ENCODE measurements around the gene GOLGA6L2. TPM values are rescaled to one million over a fixed set of nuclear protein-coding genes. Genes with fewer than 3 reads are reported as not detected.
"Not testable (repeated sequence)": the region's sequence is repeated elsewhere in the genome, so short reads cannot be mapped to it uniquely, and the experiment has no call there.

The GOLGA6L2 gene
- total RNA-seq, 4 donors from 2014 or later, result not detected

DNA sequence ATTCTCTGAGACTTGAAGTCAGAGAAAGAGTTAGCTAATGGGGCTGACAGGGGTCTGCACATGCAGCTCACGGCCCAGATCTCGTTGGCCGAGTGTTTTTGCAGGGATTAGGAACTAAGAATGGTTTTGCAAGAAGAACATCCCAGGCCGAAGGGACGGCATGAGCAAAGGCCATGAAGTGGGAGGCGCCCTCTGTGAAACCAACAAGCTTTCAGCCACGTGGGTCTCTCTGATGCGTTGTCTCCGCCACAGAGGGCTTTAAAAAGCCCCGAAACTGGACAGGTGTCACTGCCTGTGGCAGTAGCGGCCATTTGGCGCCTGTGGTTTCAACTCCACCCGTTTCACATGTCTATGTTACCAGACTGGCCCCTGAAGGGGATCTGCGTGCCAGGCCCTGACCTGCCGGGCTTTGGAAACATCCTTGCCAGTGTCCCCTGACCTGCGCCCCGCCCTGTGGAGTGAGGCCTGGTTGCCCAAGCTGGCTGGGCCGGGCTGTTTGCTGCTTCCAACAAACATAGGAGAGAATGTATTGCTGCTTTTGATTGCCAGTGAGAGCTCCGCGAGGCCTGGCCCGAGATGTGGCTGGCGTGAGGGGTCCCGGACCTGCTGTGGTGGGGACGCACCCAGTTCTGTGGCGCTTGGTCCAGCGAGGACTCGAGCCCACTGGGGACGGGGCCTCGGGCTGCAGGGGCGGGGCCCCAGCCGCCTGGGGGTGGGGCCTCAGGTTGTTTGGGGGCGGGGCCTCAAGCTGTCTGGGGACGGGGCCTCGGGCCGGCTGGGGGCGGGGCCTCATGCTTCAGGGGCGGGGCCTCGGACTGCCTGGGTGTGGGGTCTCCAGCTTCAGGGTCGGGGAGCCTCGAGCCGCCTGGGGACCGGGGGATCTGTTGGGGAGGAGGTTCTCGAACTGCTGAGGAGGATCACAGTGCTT lies 30.4 kb downstream of the GOLGA6L2 start:
- Histone ChIP-seq H3K27me3 (no peaks in the 10 kb centered on the region), H3K27ac (no peak overlapping the region), H3K36me3 (no peaks in the 10 kb centered on the region), H3K4me3 (no peak overlapping the region), H3K9me3 (no peaks in the 10 kb centered on the region), H3K4me1 (no peaks in the 10 kb centered on the region)
- TF ChIP-seq POLR2A (IDR thresholded peaks at IDR 0.05) (no peak), CTCF (IDR thresholded peaks at IDR 0.05 in 4 of 5, conservative IDR thresholded peaks at IDR 0.05 in 1 of 5) (no peak)
- DNase-seq (no peak), ATAC-seq (peak in 1 of 2 donors; percentile 75)
- intact Hi-C loops (cut with DNase I; ENCODE audit: low total_unique reads) (no loop called here), in situ Hi-C loops (cut with MboI; ENCODE audit: low sequenced_read_pairs in 4 of 4) (no loop called here)

- intact Hi-C loops (cut with DNase I; ENCODE audit: low total_unique reads); H3K4me3 ChIP-seq; ATAC-seq; in situ Hi-C loops (cut with MboI; ENCODE audit: low sequenced_read_pairs in 4 of 4); H3K36me3 ChIP-seq; H3K27me3 ChIP-seq; H3K4me1 ChIP-seq; DNase-seq; H3K9me3 ChIP-seq; H3K27ac ChIP-seq: not testable (repeated sequence)
Observed at GRCh38 chr15:23415866-23416265, 31.2 kb downstream of the GOLGA6L2 start.

GRCh38 chr15:23415321-23415865 lies 31.6 kb downstream of the GOLGA6L2 start:
- Histone ChIP-seq H3K4me3 (no peak overlapping the region), H3K9me3 (no peaks in the 10 kb centered on the region), H3K4me1 (no peaks in the 10 kb centered on the region), H3K27me3 (no peaks in the 10 kb centered on the region), H3K27ac (no peak overlapping the region), H3K36me3 (no peaks in the 10 kb centered on the region)
- in situ Hi-C loops (cut with MboI; ENCODE audit: low sequenced_read_pairs in 4 of 4), result no loop called here
- ATAC-seq, result no peak
- TF ChIP-seq POLR2A (IDR thresholded peaks at IDR 0.05), result no peak
- no peak for TF ChIP-seq CTCF (IDR thresholded peaks at IDR 0.05 in 4 of 5, conservative IDR thresholded peaks at IDR 0.05 in 1 of 5)
- intact Hi-C loops (cut with DNase I; ENCODE audit: low total_unique reads), result no loop called here
- DNase-seq, result no peak

DNA sequence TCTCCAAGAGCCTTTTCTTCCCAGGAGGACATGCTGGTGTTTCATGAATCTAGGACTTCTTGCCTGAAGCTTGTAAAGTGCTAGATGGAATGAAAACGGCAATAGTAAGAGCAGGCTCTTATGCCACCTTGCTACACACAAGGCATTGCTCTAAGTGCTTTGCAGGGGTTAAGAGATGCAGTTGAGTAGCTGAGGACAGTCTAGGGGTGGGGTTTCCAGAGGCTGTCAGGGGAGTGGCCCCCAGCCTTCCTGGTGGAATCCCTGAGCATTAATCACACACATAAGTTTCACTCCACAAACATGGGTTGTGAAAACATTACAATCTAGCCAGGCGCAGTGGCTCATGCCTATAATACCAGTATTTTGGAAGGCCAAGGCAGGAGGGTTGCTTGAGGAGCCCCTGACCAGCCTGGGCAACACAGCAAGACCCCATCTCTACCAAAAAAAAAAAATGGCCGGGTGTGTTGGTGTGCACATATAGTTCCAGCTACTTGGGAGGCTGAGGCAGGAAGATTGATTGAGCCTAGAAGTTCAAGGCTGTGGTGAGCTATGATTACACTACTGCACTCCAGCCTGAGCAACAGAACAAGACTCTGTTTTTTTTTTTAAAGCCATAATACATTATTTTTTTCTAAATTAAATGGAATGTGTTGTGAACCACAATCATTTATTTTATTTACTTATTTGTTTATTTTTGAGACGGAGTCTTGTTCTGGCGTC lies 34.0 kb downstream of the GOLGA6L2 start:
- in situ Hi-C loops (cut with MboI; ENCODE audit: low sequenced_read_pairs in 4 of 4), result not testable (repeated sequence)

GRCh38 chr15:23411841-23412240 lies 35.2 kb downstream of the GOLGA6L2 start:
- DNase-seq (no peak), ATAC-seq (no peak)
- Histone ChIP-seq H3K27me3 (no peaks in the 10 kb centered on the region), H3K27ac (no peak overlapping the region), H3K4me3 (no peak overlapping the region), H3K4me1 (no peaks in the 10 kb centered on the region), H3K9me3 (no peaks in the 10 kb centered on the region), H3K36me3 (no peaks in the 10 kb centered on the region)
- no peak for TF ChIP-seq CTCF (IDR thresholded peaks at IDR 0.05 in 4 of 5, conservative IDR thresholded peaks at IDR 0.05 in 1 of 5)
- TF ChIP-seq POLR2A (IDR thresholded peaks at IDR 0.05), result no peak
- intact Hi-C loops (cut with DNase I; ENCODE audit: low total_unique reads) (no loop called here), in situ Hi-C loops (cut with MboI; ENCODE audit: low sequenced_read_pairs in 4 of 4) (no loop called here)

More for the DNA sequence above, 34.0 kb downstream of the GOLGA6L2 start:
- H3K27me3 ChIP-seq; intact Hi-C loops (cut with DNase I; ENCODE audit: low total_unique reads); H3K9me3 ChIP-seq; H3K4me1 ChIP-seq; DNase-seq; ATAC-seq; H3K36me3 ChIP-seq; H3K27ac ChIP-seq; H3K4me3 ChIP-seq: not testable (repeated sequence)
